Measurements from ENCODE around the gene EPS15.

GRCh38 chr1:51320967-51321923 is 197.8 kb downstream of the EPS15 start:
- no peak for TF ChIP-seq EZH2 (IDR thresholded peaks at IDR 0.05; ENCODE audit: insufficient read depth, poor library complexity, severe bottlenecking)
- no peak for TF ChIP-seq EZH2phosphoT487 (IDR thresholded peaks at IDR 0.05; ENCODE audit: insufficient read depth, low read depth)

Measured in GM23248 (cell line).